MM.1S (cell line): ENCODE results near the gene CFAP46.

Experiments used
- CTCF ChIP-seq: fragments of 300-600 bp; sonication (generic); IDR thresholded peaks from 2 replicates; pipeline ENCODE4 v1.5.1; 2016; ENCODE audit warnings: antibody characterized with exemption, low read length, mixed read lengths
- EZH2 ChIP-seq: fragments of 300-600 bp; sonication (generic); optimal IDR thresholded peaks from 2 replicates; pipeline ENCODE3; 2017; ENCODE audit warnings: low read depth, mild to moderate bottlenecking, antibody characterized with exemption, low read length, mixed read lengths
- EZH2phosphoT487 ChIP-seq: fragments of 300-600 bp; sonication (generic); IDR thresholded peaks from 2 replicates; pipeline ENCODE4 v1.6.1; 2018; ENCODE audit warnings: antibody characterized with exemption, low read length

GRCh38 chr10:132834891-132835847 lies 107.2 kb downstream of the CFAP46 start:
- TF ChIP-seq CTCF (no peak), EZH2 (no peak), EZH2phosphoT487 (no peak)
